H1 (cell line): ENCODE measurements around the gene RAP1GAP. TPM values are rescaled to one million over a fixed set of nuclear protein-coding genes. Genes with fewer than 3 reads are reported as not detected.

Experiments used
- CTCF ChIA-PET: fragments of 300-600 bp; sonication (Branson Sonifier 250); formaldehyde crosslinking; loops from one replicate; lab custom pipeline; 2021; ENCODE audit not compliant: partially characterized antibody; lab: Charles Lee
- POLR2A ChIA-PET: fragments of 300-600 bp; sonication (Branson Sonifier 250); formaldehyde crosslinking; loops from one replicate; lab custom pipeline; 2021; ENCODE audit warnings: inconsistent platforms; ENCODE audit not compliant: partially characterized antibody; lab: Charles Lee
- DNase-seq, 2 experiments: peaks; one replicate each; pipeline versions ENCODE4 v3.0.0 to v3.0.0-alpha.2; 2010 to 2022; ENCODE audit warnings: low spot score in 2 of 2, low read depth in 1 of 2, mixed read lengths in 1 of 2
- FAIRE-seq: peaks from 2 replicates; lab custom pipeline; 2011; peaks lifted over from hg19 to GRCh38; lab: Jason Lieb, UNC
- H2AFZ ChIP-seq: 2 replicates; pipeline ENCODE4 v1.8.1; 2012; ENCODE audit warnings: low read length, inconsistent platforms
- H2AK5ac ChIP-seq: 2 replicates; pipeline ENCODE4 v1.6.1; 2013; ENCODE audit warnings: low read depth, low read length
- H2BK120ac ChIP-seq: replicated peaks from 2 replicates; pipeline ENCODE3; 2013; ENCODE audit warnings: low read depth, low read length, inconsistent platforms
- H2BK12ac ChIP-seq: 2 replicates; pipeline ENCODE4 v1.6.1; 2013; ENCODE audit warnings: low read depth, low read length
- H2BK15ac ChIP-seq: 2 replicates; pipeline ENCODE4 v1.6.1; 2013; ENCODE audit warnings: low read length
- H2BK20ac ChIP-seq: 2 replicates; pipeline ENCODE4 v1.6.1; 2013; ENCODE audit warnings: low read length
- H2BK5ac ChIP-seq: 2 replicates; pipeline ENCODE4 v1.6.1; 2013; ENCODE audit warnings: low read depth, low read length
- H3K14ac ChIP-seq: 2 replicates; pipeline ENCODE4 v1.6.1; 2013; ENCODE audit warnings: inconsistent platforms; ENCODE audit not compliant: insufficient read length
- H3K18ac ChIP-seq: 2 replicates; pipeline ENCODE4 v1.6.1; 2013; ENCODE audit warnings: low read length; ENCODE audit errors: extremely low read depth
- H3K23ac ChIP-seq: 2 replicates; pipeline ENCODE4 v1.6.1; 2013; ENCODE audit warnings: inconsistent platforms; ENCODE audit not compliant: insufficient read length
- H3K23me2 ChIP-seq: 2 replicates; pipeline ENCODE4 v1.6.1; 2013; ENCODE audit warnings: low read depth, low read length
- H3K27ac ChIP-seq: 2 replicates; pipeline ENCODE4 v1.6.1; 2011; ENCODE audit warnings: low read depth, low read length, inconsistent platforms
- H3K27me3 ChIP-seq, 4 experiments: replicated peaks in 1 of 4; 1 replicate in 1 of 4; 2 replicates in 3 of 4; pipeline versions ENCODE4 v1.6.1 to v1.8.1; 2011 to 2013; ENCODE audit warnings: low read length in 3 of 4, mild to moderate bottlenecking in 3 of 4, inconsistent platforms in 2 of 4, mixed read lengths in 2 of 4, moderate library complexity in 1 of 4; ENCODE audit not compliant: control insufficient read depth in 3 of 4, insufficient read depth in 3 of 4; ENCODE audit errors: extremely low read depth in 1 of 4
- H3K36me3 ChIP-seq, 4 experiments: 2 replicates each; pipeline versions ENCODE4 v1.6.1 to v1.8.1; 2011 to 2013; ENCODE audit warnings: mild to moderate bottlenecking in 4 of 4, low read length in 3 of 4, moderate library complexity in 2 of 4, control low read depth in 1 of 4, inconsistent platforms in 1 of 4; ENCODE audit not compliant: insufficient read depth in 4 of 4, control insufficient read depth in 2 of 4
- H3K4ac ChIP-seq: replicated peaks from 2 replicates; pipeline ENCODE3; 2013; ENCODE audit warnings: low read length, low read depth, mixed read lengths, inconsistent platforms; ENCODE audit not compliant: insufficient read length
- H3K4me1 ChIP-seq, 4 experiments: replicated peaks in 1 of 4; 1 replicate in 1 of 4; 2 replicates in 3 of 4; pipeline versions ENCODE4 v1.6.1 to v1.8.1; 2011 to 2013; ENCODE audit warnings: low read length in 3 of 4, inconsistent platforms in 2 of 4, mixed read lengths in 1 of 4; ENCODE audit not compliant: insufficient read depth in 4 of 4, control insufficient read depth in 3 of 4
- H3K4me2 ChIP-seq, 2 experiments: 2 replicates each; pipeline versions ENCODE4 v1.6.1 to v1.8.1; 2011 to 2013; ENCODE audit warnings: low read depth in 2 of 2, low read length in 2 of 2, control low read depth in 1 of 2, inconsistent platforms in 1 of 2, mild to moderate bottlenecking in 1 of 2; ENCODE audit not compliant: insufficient read depth in 1 of 2
- H3K4me3 ChIP-seq, 4 experiments: fragments of 200-600, 300-600 bp in 1 of 4; sonication (generic), shearing (Covaris generic), sonication (Bioruptor Twin) in 1 of 4; 2 replicates each; pipeline versions ENCODE4 v1.5.1 to v1.8.1; 2011 to 2016; ENCODE audit warnings: low read length in 4 of 4, low read depth in 3 of 4, control low read depth in 2 of 4, inconsistent platforms in 2 of 4, mild to moderate bottlenecking in 2 of 4, mixed read lengths in 1 of 4, moderate library complexity in 1 of 4; ENCODE audit not compliant: insufficient read depth in 2 of 4; ENCODE audit errors: extremely low read depth in 1 of 4
- H3K56ac ChIP-seq: replicated peaks from 2 replicates; pipeline ENCODE3; 2013; ENCODE audit warnings: low read depth, mild to moderate bottlenecking, mixed read lengths, low read length, inconsistent platforms; ENCODE audit not compliant: insufficient read length
- H3K79me1 ChIP-seq: 2 replicates; pipeline ENCODE4 v1.6.1; 2013; ENCODE audit warnings: low read depth, low read length, control low read depth
- H3K79me2 ChIP-seq, 2 experiments: 2 replicates each; pipeline versions ENCODE4 v1.6.1 to v1.8.1; 2012 to 2013; ENCODE audit warnings: low read length in 2 of 2, mild to moderate bottlenecking in 2 of 2, inconsistent platforms in 1 of 2; ENCODE audit not compliant: insufficient read depth in 2 of 2, control insufficient read depth in 1 of 2
- H3K9ac ChIP-seq, 4 experiments: replicated peaks in 1 of 4; 1 replicate in 1 of 4; 2 replicates in 3 of 4; pipeline versions ENCODE4 v1.6.1 to v1.8.1; 2011 to 2013; ENCODE audit warnings: low read depth in 3 of 4, low read length in 3 of 4, control low read depth in 2 of 4, mild to moderate bottlenecking in 2 of 4, moderate library complexity in 2 of 4, inconsistent platforms in 1 of 4; ENCODE audit errors: extremely low read depth in 1 of 4
- H3K9me3 ChIP-seq, 2 experiments: 2 replicates each; pipeline versions ENCODE4 v1.6.1 to v1.8.1; 2012 to 2013; ENCODE audit warnings: mild to moderate bottlenecking in 2 of 2, moderate library complexity in 2 of 2, control low read depth in 1 of 2, inconsistent platforms in 1 of 2, low read depth in 1 of 2, low read length in 1 of 2, mixed read lengths in 1 of 2; ENCODE audit not compliant: insufficient read depth in 2 of 2
- H4K20me1 ChIP-seq, 2 experiments: replicated peaks in 1 of 2; 2 replicates each; pipeline versions ENCODE3 to v1.8.1; 2011 to 2013; ENCODE audit warnings: inconsistent platforms in 2 of 2, low read length in 2 of 2, mild to moderate bottlenecking in 1 of 2; ENCODE audit not compliant: insufficient read depth in 2 of 2, control insufficient read depth in 1 of 2
- H4K5ac ChIP-seq: 2 replicates; pipeline ENCODE4 v1.6.1; 2013; ENCODE audit warnings: low read length, low read depth, mixed read lengths, inconsistent platforms; ENCODE audit not compliant: insufficient read length
- H4K8ac ChIP-seq: 2 replicates; pipeline ENCODE4 v1.8.0; 2013; ENCODE audit warnings: mild to moderate bottlenecking, moderate library complexity, low read length, inconsistent platforms; ENCODE audit not compliant: insufficient read depth; ENCODE audit errors: extremely low read depth
- H4K91ac ChIP-seq: replicated peaks from 2 replicates; pipeline ENCODE3; 2013; ENCODE audit warnings: low read length, mixed read lengths, inconsistent platforms; ENCODE audit not compliant: insufficient read length
- BACH1 ChIP-seq: IDR thresholded peaks from 2 replicates; pipeline ENCODE4 v1.6.1; 2012; ENCODE audit warnings: low read length, improper control_type of control experiment
- BCL11A ChIP-seq, 2 experiments: IDR thresholded peaks; one replicate each; pipeline ENCODE4 v1.6.1; 2011; ENCODE audit warnings: low read depth in 2 of 2, low read length in 2 of 2, mild to moderate bottlenecking in 2 of 2
- CHD2 ChIP-seq: IDR thresholded peaks from 2 replicates; pipeline ENCODE4 v1.6.1; 2012; ENCODE audit warnings: low read length, improper control_type of control experiment
- EP300 ChIP-seq, 2 experiments: IDR thresholded peaks; 1 replicate in 1 of 2; 2 replicates in 1 of 2; pipeline ENCODE4 v1.6.1; 2011 to 2012; ENCODE audit warnings: low read depth in 2 of 2, low read length in 2 of 2, mild to moderate bottlenecking in 2 of 2, borderline replicate concordance in 1 of 2, inconsistent platforms in 1 of 2, moderate library complexity in 1 of 2
- KDM1A ChIP-seq: fragments of 200-600, 300-600 bp; sonication (generic); IDR thresholded peaks from 2 replicates; pipeline ENCODE4 v1.7.1; 2016; ENCODE audit warnings: mild to moderate bottlenecking, low read length, borderline replicate concordance
- MAX ChIP-seq: IDR thresholded peaks from 2 replicates; pipeline ENCODE4 v1.6.1; 2012; ENCODE audit warnings: inconsistent platforms
- RFX5 ChIP-seq: IDR thresholded peaks from 2 replicates; pipeline ENCODE4 v1.6.1; 2011; ENCODE audit warnings: low read depth, low read length, improper control_type of control experiment, borderline replicate concordance
- WGBS, 2 experiments: shearing (Covaris generic) in 1 of 2; methylation state at CpG; one replicate each; pipeline versions ENCODE4 v1.1.6 to v1.1.7; 2013 to 2015; ENCODE audit warnings: low lambda C conversion rate in 2 of 2, mixed read lengths in 2 of 2, inconsistent platforms in 1 of 2, low coverage in 1 of 2, missing lambda C conversion rate in 1 of 2; ENCODE audit not compliant: insufficient replicate concordance in 2 of 2, insufficient coverage in 1 of 2, insufficient read length in 1 of 2; ENCODE audit errors: extremely low coverage in 1 of 2, missing lambda C conversion rate in 1 of 2; 5-methylcytosine and 5-hydroxymethylcytosine counted together
- polyA plus RNA-seq, 7 experiments: library from polyadenylated mRNA; depleted of rRNA in 3 of 7; stranded (reverse) in 5 of 7; unstranded in 2 of 7; fragments of >200 nt in 5 of 7; fragments of 200-250 nt in 2 of 7; gene quantifications; 1 replicate in 5 of 7; 2 replicates in 1 of 7; 4 replicates in 1 of 7; pipeline versions ENCODE4 v1.2.1 to v1.2.3, GENCODE V29; 2011 to 2013; ENCODE audit warnings: missing spikeins in 2 of 7, mixed read lengths in 2 of 7
- total RNA-seq: library from RNA; stranded (reverse); fragmentation: NEBNext Ultra II Directional; extraction: Animal tissue kit (Norgen Biotek cat#: 25700); gene quantifications from 2 replicates; pipeline ENCODE4 v1.2.1, GENCODE V29; 2021
- TF ChIP-seq, protein P1 (sequence below), 3 experiments: IDR thresholded peaks; 1 replicate in 2 of 3; 2 replicates in 1 of 3; pipeline versions ENCODE4 v1.5.1 to v1.6.1; 2011; ENCODE audit warnings: low read length in 3 of 3, mild to moderate bottlenecking in 3 of 3, inconsistent platforms in 2 of 3, low read depth in 1 of 3, moderate library complexity in 1 of 3; ENCODE audit not compliant: insufficient read depth in 1 of 3; ENCODE audit errors: control extremely low read depth in 1 of 3
- TF ChIP-seq, protein P2 (sequence below): IDR thresholded peaks from 2 replicates; pipeline ENCODE4 v1.6.1; 2011; ENCODE audit warnings: low read depth, mild to moderate bottlenecking, low read length; ENCODE audit not compliant: insufficient read depth

Gene RAP1GAP
- total and polyA plus RNA-seq, 2 of the 8 experiments (the other 6 are each of a cell fraction or from before 2014, with no cell fraction given) = 8.4 TPM

DNA sequence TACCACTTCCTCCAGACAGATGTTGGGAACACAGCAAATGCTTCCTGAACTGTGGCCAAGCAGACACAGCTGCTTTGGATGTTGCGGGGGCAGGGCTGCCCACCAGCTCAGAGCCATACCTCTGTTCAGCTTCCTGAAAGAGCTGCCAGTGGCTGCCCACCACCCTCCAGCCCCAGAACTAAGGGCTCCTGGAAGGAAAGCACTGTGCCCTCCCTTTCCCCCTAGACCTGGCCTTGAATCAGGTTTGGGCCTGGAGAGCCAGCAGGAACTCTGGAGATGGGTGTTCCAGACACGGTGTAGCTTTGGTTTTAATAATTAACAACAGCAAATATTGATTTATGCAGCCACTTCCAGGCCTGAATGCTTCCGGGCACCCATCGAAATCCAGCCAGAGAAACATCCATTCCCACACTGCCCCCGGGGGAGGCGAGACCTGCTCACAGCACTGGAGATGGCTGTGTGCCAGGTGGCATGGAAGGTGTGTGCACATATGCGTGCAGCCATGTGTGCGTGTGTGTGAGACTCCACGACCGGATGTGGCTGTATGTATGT lies 45.7 kb downstream of the RAP1GAP start:
- DNase-seq (no peak), FAIRE-seq (no peak)
- no peak overlapping the region for H2BK5ac ChIP-seq
- H3K23me2 ChIP-seq = peaks cover 3% of the 10 kb centered on the region
- H3K18ac ChIP-seq = no peak overlapping the region
- H2BK15ac ChIP-seq = no peak overlapping the region
- 0 out of 2 replicates have a peak overlapping the region, but pooled peaks have one; percentile 60 for H2BK12ac ChIP-seq
- H3K27ac ChIP-seq = no peak overlapping the region
- no peaks in the 10 kb centered on the region for H3K9me3 ChIP-seq
- CTCF ChIA-PET = interaction anchor here (0.8 to 2.3 kb wide), 6 partner anchors 11 to 114 kb away, joined by 3 to 6 read pairs (median 4); partner anchors contain the start of gene ALPL
- no peak overlapping the region for H3K56ac ChIP-seq
- no peaks in the 10 kb centered on the region for H3K79me2 ChIP-seq
- peaks cover 3 to 11% of the 10 kb centered on the region in 2 experiments for H4K20me1 ChIP-seq
- H3K4ac ChIP-seq = no peak overlapping the region
- no peak overlapping the region for H2AK5ac ChIP-seq
- no peak overlapping the region for H2BK120ac ChIP-seq
- H3K14ac ChIP-seq = no peak overlapping the region
- H4K91ac ChIP-seq = no peak overlapping the region
- no peak overlapping the region; a peak in 1 of 7 replicates for H3K9ac ChIP-seq
- no peak overlapping the region for H4K5ac ChIP-seq
- H2BK20ac ChIP-seq = no peak overlapping the region
- no peak overlapping the region for H4K8ac ChIP-seq
- H3K4me1 ChIP-seq = peaks cover 0 to 21% (median 17%) of the 10 kb centered on the region in 4 experiments; a peak in 6 of 7 replicates
- POLR2A ChIA-PET = interaction anchor here (0.6 to 2.9 kb wide), 3 partner anchors 9 to 348 kb away, joined by 4 to 14 read pairs (median 6); no protein-coding TSS in a partner anchor
- peak overlapping the region; percentile 18 for H3K23ac ChIP-seq
- 89% methylated on average over 10 of the region's 10 CpGs; no CpG with 5 or more reads in 1 of the 2 experiments for WGBS, 2 experiments
- H2AFZ ChIP-seq = no peak overlapping the region
- H3K4me2 ChIP-seq = peak overlapping the region in 1 of 2 experiments; percentile 68; a peak in 1 of 4 replicates
- H3K36me3 ChIP-seq = no peaks in the 10 kb centered on the region
- H3K4me3 ChIP-seq = no peak overlapping the region
- H3K79me1 ChIP-seq = no peaks in the 10 kb centered on the region
- peaks cover 0 to 22% (median 13%) of the 10 kb centered on the region in 4 experiments; a peak in 5 of 7 replicates for H3K27me3 ChIP-seq
- no peak for TF ChIP-seq BCL11A (IDR thresholded peaks at IDR 0.05; ENCODE audit: low read depth in 2 of 2, low read length in 2 of 2)
- TF ChIP-seq, protein P1, sequence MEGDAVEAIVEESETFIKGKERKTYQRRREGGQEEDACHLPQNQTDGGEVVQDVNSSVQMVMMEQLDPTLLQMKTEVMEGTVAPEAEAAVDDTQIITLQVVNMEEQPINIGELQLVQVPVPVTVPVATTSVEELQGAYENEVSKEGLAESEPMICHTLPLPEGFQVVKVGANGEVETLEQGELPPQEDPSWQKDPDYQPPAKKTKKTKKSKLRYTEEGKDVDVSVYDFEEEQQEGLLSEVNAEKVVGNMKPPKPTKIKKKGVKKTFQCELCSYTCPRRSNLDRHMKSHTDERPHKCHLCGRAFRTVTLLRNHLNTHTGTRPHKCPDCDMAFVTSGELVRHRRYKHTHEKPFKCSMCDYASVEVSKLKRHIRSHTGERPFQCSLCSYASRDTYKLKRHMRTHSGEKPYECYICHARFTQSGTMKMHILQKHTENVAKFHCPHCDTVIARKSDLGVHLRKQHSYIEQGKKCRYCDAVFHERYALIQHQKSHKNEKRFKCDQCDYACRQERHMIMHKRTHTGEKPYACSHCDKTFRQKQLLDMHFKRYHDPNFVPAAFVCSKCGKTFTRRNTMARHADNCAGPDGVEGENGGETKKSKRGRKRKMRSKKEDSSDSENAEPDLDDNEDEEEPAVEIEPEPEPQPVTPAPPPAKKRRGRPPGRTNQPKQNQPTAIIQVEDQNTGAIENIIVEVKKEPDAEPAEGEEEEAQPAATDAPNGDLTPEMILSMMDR (IDR thresholded peaks at IDR 0.05; ENCODE audit: control extremely low read depth in 1 of 3, insufficient read depth in 1 of 3, low read depth in 1 of 3, low read length in 3 of 3) = no peak
- no peak for TF ChIP-seq BACH1
- TF ChIP-seq EP300 (IDR thresholded peaks at IDR 0.05; ENCODE audit: borderline replicate concordance in 1 of 2, low read depth in 2 of 2, low read length in 2 of 2) = no peak
- no peak for TF ChIP-seq RFX5
- no peak for TF ChIP-seq KDM1A
- TF ChIP-seq MAX = no peak
- TF ChIP-seq, protein P2, sequence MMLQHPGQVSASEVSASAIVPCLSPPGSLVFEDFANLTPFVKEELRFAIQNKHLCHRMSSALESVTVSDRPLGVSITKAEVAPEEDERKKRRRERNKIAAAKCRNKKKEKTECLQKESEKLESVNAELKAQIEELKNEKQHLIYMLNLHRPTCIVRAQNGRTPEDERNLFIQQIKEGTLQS = no peak
- no peak for TF ChIP-seq CHD2
